ENCODE data around the gene PRKAR1B. TPM values are rescaled to one million over a fixed set of nuclear protein-coding genes. Genes with fewer than 3 reads are reported as not detected.

PRKAR1B gene
- total and polyA plus RNA-seq, 4 experiments from 2014 or later = 6.5 to 16.6 (median 13.7) TPM

DNA sequence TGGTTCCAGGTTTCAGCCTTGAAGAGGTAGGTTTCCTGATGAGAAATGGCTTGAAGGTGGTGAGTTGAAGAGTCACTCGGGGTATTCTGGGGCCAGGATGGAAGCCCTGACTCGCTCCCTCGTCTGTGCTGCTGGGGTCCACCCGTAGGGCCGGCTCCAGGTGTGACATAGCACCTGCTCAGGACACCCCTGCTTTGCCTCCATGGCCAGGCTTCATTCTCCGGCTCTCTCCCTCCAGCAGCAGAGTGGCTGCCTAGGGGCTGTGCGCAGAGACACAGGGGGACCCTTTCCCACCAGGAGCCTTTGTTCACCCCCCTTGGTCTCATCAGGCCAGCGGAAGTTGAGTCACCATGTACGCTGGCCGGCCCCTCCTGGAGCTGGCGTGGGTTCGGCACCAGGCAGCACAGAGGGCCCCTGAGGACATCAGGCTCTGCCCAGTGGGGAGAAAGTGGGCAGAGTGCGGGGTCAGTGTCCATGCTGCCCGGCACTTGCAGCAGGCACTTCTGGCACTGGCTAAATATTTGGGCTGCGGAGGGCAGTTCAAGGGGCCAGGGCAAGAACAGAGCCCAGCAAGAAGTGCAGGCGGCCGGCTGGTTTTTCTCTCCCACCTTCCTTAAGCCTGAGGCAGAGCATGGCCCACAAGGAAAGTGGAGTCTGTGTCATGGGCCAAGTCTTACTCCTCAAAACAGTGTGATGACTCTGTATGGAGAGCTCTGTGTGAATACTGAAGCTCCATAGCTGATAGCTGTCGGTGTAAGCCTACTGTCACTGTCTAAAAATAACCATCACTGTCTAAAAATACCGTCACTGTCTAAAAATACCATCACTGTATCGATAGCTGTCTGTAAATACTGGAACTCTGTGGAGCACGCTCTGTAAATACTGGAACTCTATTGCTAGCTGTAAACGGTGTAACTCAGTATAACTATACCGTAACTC is 3.7 kb upstream of the PRKAR1B start:
- CTCF ChIA-PET (ENCODE audit: partially characterized antibody) = interaction anchor here (1.8 to 2.0 kb wide), 2 partner anchors 398 to 409 kb away, joined by 5 to 8 read pairs; no protein-coding TSS in a partner anchor
- peak overlapping the region in 5 of 8 donors; percentile 12 to 62 (median 49) for H3K4me3 Mint-ChIP-seq
- intact Hi-C loops (cut with micrococcal nuclease) = no loop called here

DNA sequence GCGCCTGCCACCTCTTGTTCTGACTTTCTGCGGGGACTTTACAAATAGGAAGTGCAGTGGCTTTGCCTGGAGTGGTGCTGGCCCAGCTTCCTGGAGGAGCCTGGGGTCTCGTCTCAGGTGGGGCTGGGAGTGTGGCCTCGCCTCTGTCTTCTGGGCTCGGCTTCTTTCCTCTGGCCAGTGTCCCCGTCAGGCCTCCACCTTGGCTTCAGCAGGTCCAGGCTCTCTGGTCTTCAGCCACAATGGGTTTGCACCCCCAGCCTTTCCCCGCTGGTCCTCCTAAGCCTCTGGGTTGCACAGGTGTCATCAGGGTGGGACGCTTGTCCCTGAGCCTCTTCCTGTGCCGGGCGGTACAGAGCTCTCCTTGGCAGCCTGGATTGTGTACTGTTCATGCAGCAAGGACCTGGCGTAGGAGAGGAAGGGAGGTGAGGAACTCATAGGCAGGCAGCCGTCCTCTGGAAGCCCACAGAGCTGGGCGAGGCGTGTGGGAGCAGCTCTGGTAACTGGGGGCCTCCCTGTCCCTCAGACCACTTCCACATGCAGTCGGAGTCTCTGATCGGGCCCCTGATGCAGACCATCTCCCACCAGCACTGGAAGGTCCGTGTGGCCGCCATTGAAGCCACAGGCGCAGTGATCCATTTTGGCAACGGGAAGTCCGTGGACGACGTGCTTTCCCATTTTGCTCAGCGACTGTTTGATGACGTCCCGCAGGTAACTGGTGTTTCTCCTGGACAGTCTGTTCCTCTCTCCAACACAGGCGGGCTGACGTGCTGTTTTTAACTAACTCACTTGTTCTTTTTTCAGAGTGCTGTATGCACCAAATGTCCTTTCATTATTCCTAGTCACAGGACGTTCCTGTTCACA is 2.3 kb upstream of the PRKAR1B start:
- no peaks in the 10 kb centered on the region for H3K27me3 ChIP-seq (ENCODE audit: insufficient read depth, low read length)
- no peak overlapping the region for H3K4me3 ChIP-seq (ENCODE audit: low read length in 2 of 2)
- H3K36me3 ChIP-seq (ENCODE audit: insufficient read depth, low read length) = peaks cover 12% of the 10 kb centered on the region
- peaks cover 0 to 7% (median 0%) of the 10 kb centered on the region in 8 donors for H3K9me3 Mint-ChIP-seq
- peak overlapping the region in 2 of 7 donors; percentile 35 to 64 for H3K27ac Mint-ChIP-seq
- H3K4me1 ChIP-seq (ENCODE audit: insufficient read depth, low read length) = peaks cover 17% of the 10 kb centered on the region
- H3K27ac ChIP-seq (ENCODE audit: low read depth, low read length) = no peak overlapping the region
- peaks cover 20 to 29% (median 22%) of the 10 kb centered on the region in 4 donors for H3K4me1 Mint-ChIP-seq
- peak overlapping the region in 7 of 8 donors; percentile 36 to 85 (median 50) for H3K4me3 Mint-ChIP-seq
- H3K36me3 Mint-ChIP-seq = peaks cover 17 to 39% of the 10 kb centered on the region in 2 donors
- CTCF ChIA-PET (ENCODE audit: partially characterized antibody) = no interaction called here
- intact Hi-C loops (cut with micrococcal nuclease) = loop anchor here (5.0 kb wide), 2 partner anchors 112 to 148 kb away; partner anchors contain the start of gene GET4
- no peaks in the 10 kb centered on the region for H3K9me3 ChIP-seq (ENCODE audit: control insufficient read depth in 1 of 2, low read length in 2 of 2)
- DNase-seq = no peak
- POLR2A ChIA-PET (ENCODE audit: partially characterized antibody) = no interaction called here
- no peaks in the 10 kb centered on the region for H3K27me3 Mint-ChIP-seq

More for the DNA sequence above, 3.7 kb upstream of the PRKAR1B start:
- Mint-ChIP-seq H3K27me3 (no peaks in the 10 kb centered on the region), H3K4me1 (peaks cover 16 to 23% (median 19%) of the 10 kb centered on the region in 4 donors), H3K27ac (peak overlapping the region in 2 of 7 donors; percentile 35 to 69), H3K9me3 (peaks cover 0 to 7% (median 0%) of the 10 kb centered on the region in 8 donors), H3K36me3 (peaks cover 16 to 39% of the 10 kb centered on the region in 2 donors)
- no peak overlapping the region for H3K27ac ChIP-seq (ENCODE audit: low read depth, low read length)
- peaks cover 12% of the 10 kb centered on the region for H3K36me3 ChIP-seq (ENCODE audit: insufficient read depth, low read length)
- H3K4me3 ChIP-seq (ENCODE audit: low read length in 2 of 2) = no peak overlapping the region
- no peaks in the 10 kb centered on the region for H3K27me3 ChIP-seq (ENCODE audit: insufficient read depth, low read length)
- POLR2A ChIA-PET (ENCODE audit: partially characterized antibody) = no interaction called here
- H3K9me3 ChIP-seq (ENCODE audit: control insufficient read depth in 1 of 2, low read length in 2 of 2) = no peaks in the 10 kb centered on the region
- H3K4me1 ChIP-seq (ENCODE audit: insufficient read depth, low read length) = peaks cover 15% of the 10 kb centered on the region
- no peak for DNase-seq

DNA sequence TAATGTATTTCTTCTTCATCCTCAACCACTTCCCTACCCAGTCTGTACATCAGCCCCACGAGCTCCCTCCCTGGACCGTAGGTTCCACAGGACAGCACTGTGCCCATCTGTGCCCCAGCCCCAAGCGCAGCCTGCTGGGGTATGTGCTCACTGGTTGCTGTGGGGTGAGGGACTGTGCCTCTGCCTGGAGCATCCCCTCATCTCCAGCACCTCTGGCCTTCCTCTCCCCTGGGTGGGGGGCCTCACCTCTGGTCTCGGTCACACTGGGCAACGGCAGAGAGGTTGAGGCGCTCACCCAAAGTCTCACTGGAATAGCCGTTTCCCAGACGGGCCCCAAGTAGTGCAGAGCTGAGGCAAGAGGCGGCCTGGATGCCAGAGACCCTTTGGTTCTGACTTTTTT is 1.5 kb upstream of the PRKAR1B start:
- ChIA-PET CTCF (ENCODE audit: partially characterized antibody) (no interaction called here), POLR2A (ENCODE audit: partially characterized antibody) (interaction anchor here (0.9 kb wide), 2 partner anchors 12 to 377 kb away, joined by 3 read pairs; no protein-coding TSS in a partner anchor)
- DNase-seq = no peak
- Histone ChIP-seq H3K4me3 (ENCODE audit: low read length in 2 of 2) (no peak overlapping the region), H3K27ac (ENCODE audit: low read depth, low read length) (no peak overlapping the region), H3K4me1 (ENCODE audit: insufficient read depth, low read length) (peaks cover 17% of the 10 kb centered on the region), H3K27me3 (ENCODE audit: insufficient read depth, low read length) (no peaks in the 10 kb centered on the region), H3K9me3 (ENCODE audit: control insufficient read depth in 1 of 2, low read length in 2 of 2) (no peaks in the 10 kb centered on the region), H3K36me3 (ENCODE audit: insufficient read depth, low read length) (peaks cover 12% of the 10 kb centered on the region)
- peaks cover 25 to 39% of the 10 kb centered on the region in 2 donors for H3K36me3 Mint-ChIP-seq
- intact Hi-C loops (cut with micrococcal nuclease) = loop anchor here (5.0 kb wide), 2 partner anchors 111 to 149 kb away; partner anchors contain the start of gene GET4
- H3K4me3 Mint-ChIP-seq = peak overlapping the region; percentile 48 to 90 (median 84)
- peaks cover 0 to 4% (median 0%) of the 10 kb centered on the region in 8 donors for H3K9me3 Mint-ChIP-seq
- H3K4me1 Mint-ChIP-seq = peaks cover 19 to 29% (median 20%) of the 10 kb centered on the region in 4 donors
- H3K27ac Mint-ChIP-seq = peak overlapping the region in 2 of 7 donors; percentile 64 to 84
- H3K27me3 Mint-ChIP-seq = no peaks in the 10 kb centered on the region

DNA sequence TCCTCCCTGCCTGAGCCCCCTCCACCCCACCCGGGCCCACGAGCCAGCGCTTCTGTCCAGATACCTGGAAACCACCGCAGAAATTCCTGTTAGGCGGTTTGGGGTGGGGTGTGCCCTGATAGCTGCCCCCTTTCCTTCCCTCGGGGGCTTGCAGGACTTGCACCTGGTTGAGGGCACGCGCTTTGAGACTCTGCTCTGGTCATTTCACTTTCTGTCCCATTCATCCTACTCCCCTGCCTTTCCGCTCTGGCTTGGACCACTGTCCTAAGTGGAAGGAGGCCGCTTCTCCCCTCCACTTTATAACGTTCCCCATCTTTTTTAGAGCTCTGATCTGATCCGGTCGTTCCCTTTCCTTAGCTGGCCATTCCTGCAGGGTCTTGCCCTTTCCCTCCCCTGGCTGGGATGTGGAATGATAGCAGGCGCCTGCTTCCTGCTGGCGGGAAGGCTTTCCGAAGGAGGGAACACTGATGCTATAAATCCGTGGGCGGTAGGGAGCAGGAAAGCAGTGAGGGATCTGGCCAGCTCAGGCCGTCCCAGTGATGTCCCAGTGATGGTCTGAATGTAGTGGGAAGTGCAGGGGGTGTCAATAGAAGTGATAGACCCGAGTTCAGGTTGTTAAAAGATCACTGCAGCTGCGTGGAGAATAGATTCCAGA is 852 bp upstream of the PRKAR1B start:
- peak overlapping the region in 1 of 2 donors; percentile 17 for H3K4me3 ChIP-seq (ENCODE audit: low read length in 2 of 2)
- no peak for DNase-seq
- H3K27me3 Mint-ChIP-seq = no peaks in the 10 kb centered on the region
- H3K4me1 Mint-ChIP-seq = peaks cover 19 to 29% (median 20%) of the 10 kb centered on the region in 4 donors
- intact Hi-C loops (cut with micrococcal nuclease) = loop anchor here (2.0 to 5.0 kb wide), 3 partner anchors 111 to 579 kb away; partner anchors contain the start of gene GET4
- no peak overlapping the region for H3K27ac ChIP-seq (ENCODE audit: low read depth, low read length)
- no peaks in the 10 kb centered on the region for H3K27me3 ChIP-seq (ENCODE audit: insufficient read depth, low read length)
- H3K27ac Mint-ChIP-seq = peak overlapping the region in 6 of 7 donors; percentile 29 to 90 (median 80)
- peaks cover 0 to 1% (median 0%) of the 10 kb centered on the region in 8 donors for H3K9me3 Mint-ChIP-seq
- H3K9me3 ChIP-seq (ENCODE audit: control insufficient read depth in 1 of 2, low read length in 2 of 2) = no peaks in the 10 kb centered on the region
- peaks cover 22 to 34% of the 10 kb centered on the region in 2 donors for H3K36me3 Mint-ChIP-seq
- H3K36me3 ChIP-seq (ENCODE audit: insufficient read depth, low read length) = peaks cover 12% of the 10 kb centered on the region
- POLR2A ChIA-PET (ENCODE audit: partially characterized antibody) = interaction anchor here (0.9 kb wide), 2 partner anchors 11 to 376 kb away, joined by 3 read pairs; no protein-coding TSS in a partner anchor
- CTCF ChIA-PET (ENCODE audit: partially characterized antibody) = no interaction called here
- H3K4me3 Mint-ChIP-seq = peak overlapping the region; percentile 72 to 90 (median 84)
- peaks cover 17% of the 10 kb centered on the region for H3K4me1 ChIP-seq (ENCODE audit: insufficient read depth, low read length)

DNA sequence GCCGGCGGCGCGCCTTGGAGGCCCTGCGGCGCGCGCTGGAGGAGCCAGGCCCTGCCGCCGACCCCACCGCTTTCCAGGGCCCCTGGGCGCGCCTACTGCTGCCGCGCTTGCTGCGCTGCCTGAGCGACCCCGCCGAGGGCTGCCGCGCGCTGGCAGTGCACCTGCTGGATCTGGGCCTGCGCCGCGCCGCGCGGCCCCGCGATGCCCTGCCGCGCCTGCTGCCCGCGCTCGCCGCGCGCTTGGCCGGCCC is 302 bp downstream of the PRKAR1B start:
- POLR2A ChIA-PET (ENCODE audit: partially characterized antibody) = interaction anchor here (0.7 to 2.3 kb wide), 4 partner anchors 8 to 122 kb away, joined by 3 to 8 read pairs (median 3); no protein-coding TSS in a partner anchor

DNA sequence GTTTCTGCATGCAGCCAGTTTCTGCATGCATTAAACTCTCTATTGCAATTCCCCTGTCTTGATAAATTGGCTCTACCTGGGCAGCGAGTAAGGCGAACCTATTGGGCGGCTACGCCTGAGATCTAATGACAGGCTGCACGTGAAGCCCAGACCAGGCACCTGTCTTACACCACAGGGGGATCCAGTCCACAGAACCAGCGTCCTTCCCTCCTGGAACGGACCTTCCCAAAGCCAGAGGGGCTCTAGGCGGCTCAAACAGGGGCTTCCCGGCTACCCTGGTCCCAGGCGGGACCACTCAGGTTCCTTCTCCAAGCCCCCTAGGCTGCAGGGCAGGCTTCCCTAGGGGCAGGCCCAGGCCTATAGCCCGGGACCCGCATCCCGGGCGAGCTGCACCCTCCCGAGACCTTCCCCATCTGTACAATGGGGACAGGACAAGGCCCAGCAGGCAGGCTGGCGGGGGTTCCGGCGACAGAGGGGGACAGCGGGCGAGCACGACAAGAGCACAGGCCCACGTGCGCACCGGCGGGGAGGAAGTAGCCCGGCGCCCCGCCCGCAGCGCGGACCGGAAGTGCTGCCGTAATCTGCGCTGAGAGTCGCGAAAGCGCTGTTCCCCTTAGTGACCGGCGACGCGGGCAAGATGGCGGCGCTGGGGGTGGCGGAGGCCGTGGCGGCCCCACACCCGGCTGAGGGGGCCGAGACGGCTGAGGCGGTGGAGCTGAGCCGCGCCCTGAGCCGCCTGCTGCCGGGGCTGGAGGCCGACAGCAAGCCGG is 812 bp downstream of the PRKAR1B start, which contains the start of gene DNAAF5:
Gene DNAAF5 (plus strand): TSS at position 616 of the 770 bp plus-strand sequence. CDS start 22 bp downstream, at position 638.
- ChIA-PET POLR2A (ENCODE audit: partially characterized antibody) (interaction anchor here (0.7 to 2.3 kb wide), 4 partner anchors 9 to 122 kb away, joined by 3 to 8 read pairs (median 3); no protein-coding TSS in a partner anchor), CTCF (ENCODE audit: partially characterized antibody) (interaction anchor here (0.9 kb wide), 1 partner anchor 404 kb away, joined by 3 read pairs; no protein-coding TSS in a partner anchor)
- no peaks in the 10 kb centered on the region for H3K27me3 Mint-ChIP-seq
- Histone ChIP-seq H3K9me3 (ENCODE audit: control insufficient read depth in 1 of 2, low read length in 2 of 2) (no peaks in the 10 kb centered on the region), H3K4me3 (ENCODE audit: low read length in 2 of 2) (peak within 1 kb of the TSS; percentile 48 to 52), H3K4me1 (ENCODE audit: insufficient read depth, low read length) (peaks cover 17% of the 10 kb centered on the region), H3K36me3 (ENCODE audit: insufficient read depth, low read length) (peaks cover 5% of the 10 kb centered on the region), H3K27me3 (ENCODE audit: insufficient read depth, low read length) (no peaks in the 10 kb centered on the region), H3K27ac (ENCODE audit: low read depth, low read length) (peak within 1 kb of the TSS; percentile 62)
- peaks cover 0 to 9% (median 0%) of the 10 kb centered on the region in 8 donors for H3K9me3 Mint-ChIP-seq
- H3K36me3 Mint-ChIP-seq = peaks cover 19 to 22% of the 10 kb centered on the region in 2 donors
- H3K4me3 Mint-ChIP-seq = peak within 1 kb of the TSS; percentile 72 to 89 (median 84)
- H3K27ac Mint-ChIP-seq = peak within 1 kb of the TSS; percentile 53 to 88 (median 76)
- peaks cover 18 to 29% (median 20%) of the 10 kb centered on the region in 4 donors for H3K4me1 Mint-ChIP-seq
- DNase-seq = peak; percentile 82 to 85 (median 85)
- intact Hi-C loops (cut with micrococcal nuclease) = loop anchor here (1.0 to 5.0 kb wide), 4 partner anchors 109 to 577 kb away; partner anchors contain the start of gene GET4

More for the DNA sequence above, 302 bp downstream of the PRKAR1B start:
- Mint-ChIP-seq H3K36me3 (peaks cover 17 to 26% of the 10 kb centered on the region in 2 donors), H3K9me3 (peaks cover 0 to 6% (median 0%) of the 10 kb centered on the region in 8 donors), H3K4me1 (peaks cover 17 to 29% (median 20%) of the 10 kb centered on the region in 4 donors), H3K4me3 (no peak overlapping the region), H3K27me3 (no peaks in the 10 kb centered on the region), H3K27ac (no peak overlapping the region)
- Histone ChIP-seq H3K4me3 (ENCODE audit: low read length in 2 of 2) (peak overlapping the region in 1 of 2 donors; percentile 48), H3K27me3 (ENCODE audit: insufficient read depth, low read length) (no peaks in the 10 kb centered on the region), H3K9me3 (ENCODE audit: control insufficient read depth in 1 of 2, low read length in 2 of 2) (no peaks in the 10 kb centered on the region), H3K27ac (ENCODE audit: low read depth, low read length) (peak overlapping the region; percentile 62), H3K4me1 (ENCODE audit: insufficient read depth, low read length) (peaks cover 17% of the 10 kb centered on the region), H3K36me3 (ENCODE audit: insufficient read depth, low read length) (peaks cover 6% of the 10 kb centered on the region)
- CTCF ChIA-PET (ENCODE audit: partially characterized antibody) = no interaction called here
- no peak for DNase-seq
- intact Hi-C loops (cut with micrococcal nuclease) = loop anchor here (1.0 to 5.0 kb wide), 4 partner anchors 109 to 578 kb away; partner anchors contain the start of gene GET4

Data from CD4-positive, alpha-beta memory T cell (primary cell).